PC-3 (cell line): ENCODE results near the gene CLEC16A.

Source experiments
- EZH2 ChIP-seq: fragments of 300-600 bp; sonication (generic); IDR thresholded peaks from one replicate; pipeline ENCODE4 v1.6.1; 2017; ENCODE audit warnings: antibody characterized with exemption, mild to moderate bottlenecking, low read length; ENCODE audit not compliant: unreplicated experiment
- EZH2phosphoT487 ChIP-seq: fragments of 300-600 bp; sonication (generic); IDR thresholded peaks from 2 replicates; pipeline ENCODE4 v1.6.1; 2018; ENCODE audit warnings: mild to moderate bottlenecking, antibody characterized with exemption, low read length, borderline replicate concordance
- TF ChIP-seq, protein P1 (sequence below): fragments of 300-600 bp; sonication (generic); conservative IDR thresholded peaks from 2 replicates; pipeline ENCODE4 v1.5.1; 2017; ENCODE audit warnings: antibody characterized with exemption, low read depth, mild to moderate bottlenecking, low read length

GRCh38 chr16:11023262-11024039, 79.1 kb downstream of the CLEC16A start:
- TF ChIP-seq, protein P1, sequence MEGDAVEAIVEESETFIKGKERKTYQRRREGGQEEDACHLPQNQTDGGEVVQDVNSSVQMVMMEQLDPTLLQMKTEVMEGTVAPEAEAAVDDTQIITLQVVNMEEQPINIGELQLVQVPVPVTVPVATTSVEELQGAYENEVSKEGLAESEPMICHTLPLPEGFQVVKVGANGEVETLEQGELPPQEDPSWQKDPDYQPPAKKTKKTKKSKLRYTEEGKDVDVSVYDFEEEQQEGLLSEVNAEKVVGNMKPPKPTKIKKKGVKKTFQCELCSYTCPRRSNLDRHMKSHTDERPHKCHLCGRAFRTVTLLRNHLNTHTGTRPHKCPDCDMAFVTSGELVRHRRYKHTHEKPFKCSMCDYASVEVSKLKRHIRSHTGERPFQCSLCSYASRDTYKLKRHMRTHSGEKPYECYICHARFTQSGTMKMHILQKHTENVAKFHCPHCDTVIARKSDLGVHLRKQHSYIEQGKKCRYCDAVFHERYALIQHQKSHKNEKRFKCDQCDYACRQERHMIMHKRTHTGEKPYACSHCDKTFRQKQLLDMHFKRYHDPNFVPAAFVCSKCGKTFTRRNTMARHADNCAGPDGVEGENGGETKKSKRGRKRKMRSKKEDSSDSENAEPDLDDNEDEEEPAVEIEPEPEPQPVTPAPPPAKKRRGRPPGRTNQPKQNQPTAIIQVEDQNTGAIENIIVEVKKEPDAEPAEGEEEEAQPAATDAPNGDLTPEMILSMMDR, result no peak
- TF ChIP-seq EZH2phosphoT487 (no peak), EZH2 (no peak)
